Measurements from ENCODE around the gene REC8. TPM values are rescaled to one million over a fixed set of nuclear protein-coding genes. Genes with fewer than 3 reads are reported as not detected.
"Not testable (repeated sequence)": the region's sequence is repeated elsewhere in the genome, so short reads cannot be mapped to it uniquely, and the experiment has no call there.

REC8 gene
- total RNA-seq, 1 experiment from 2014 or later: 0.66 TPM

DNA sequence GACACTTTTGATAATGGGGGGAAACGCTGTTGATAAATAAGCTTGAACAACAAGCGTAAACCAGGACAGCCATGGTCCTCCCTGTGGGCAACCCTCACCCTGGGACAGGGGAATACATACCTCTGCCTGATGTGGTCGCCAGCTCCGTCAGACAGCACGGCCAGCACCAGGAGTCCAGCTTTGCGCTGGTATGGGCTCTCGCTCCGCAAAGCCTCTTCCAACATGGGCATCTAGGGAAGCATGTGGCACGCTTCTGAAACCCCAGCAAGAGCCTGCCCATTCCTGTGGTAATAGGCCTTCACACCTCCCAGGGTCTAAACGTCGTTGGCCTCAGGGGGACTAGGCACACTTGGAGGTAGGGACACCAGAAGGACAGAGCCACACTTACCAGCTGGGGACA, 13.9 kb downstream of the REC8 start:
- Histone ChIP-seq H3K9me3 (no peaks in the 10 kb centered on the region), H3K4me3 (no peak overlapping the region), H3K27me3 (no peaks in the 10 kb centered on the region), H3K36me3 (peaks cover 35% of the 10 kb centered on the region)
- no peak for DNase-seq

DNA sequence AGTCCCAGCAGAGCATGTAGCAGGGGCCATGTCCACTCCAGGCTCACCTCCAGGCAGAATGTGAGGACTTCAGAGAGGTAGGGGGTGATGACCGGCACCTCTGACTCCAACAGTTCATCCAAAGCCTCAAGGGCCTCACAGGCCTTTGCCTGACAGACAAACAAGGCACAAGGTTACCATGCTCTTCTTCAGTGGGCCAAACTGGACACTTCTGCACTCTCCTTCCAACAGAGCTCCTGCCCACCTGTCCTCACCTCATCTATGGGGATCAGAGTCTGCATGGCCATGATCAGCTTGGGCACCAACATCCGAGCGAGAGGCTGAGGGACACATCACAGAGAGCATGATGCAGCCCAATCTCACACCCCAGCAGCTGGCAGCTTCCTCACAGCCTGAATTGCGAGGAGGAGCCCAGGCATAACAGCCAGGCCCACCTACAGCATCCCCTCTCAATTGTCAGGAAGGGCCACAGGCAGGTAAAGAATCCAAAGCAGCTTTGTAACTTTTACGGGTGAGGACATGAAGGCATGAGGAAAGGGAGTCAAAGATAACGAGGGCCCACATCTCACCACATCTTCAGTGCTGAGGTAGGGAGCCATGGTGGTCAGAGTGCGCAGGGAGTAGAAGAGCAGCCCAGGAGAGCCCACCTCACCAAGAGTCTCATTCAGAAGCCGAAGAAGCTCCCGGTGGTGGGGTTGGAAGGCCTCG, 15.1 kb downstream of the REC8 start:
- no peak for DNase-seq
- H3K36me3 ChIP-seq: peaks cover 35% of the 10 kb centered on the region
- no peaks in the 10 kb centered on the region for H3K9me3 ChIP-seq
- H3K27me3 ChIP-seq: no peaks in the 10 kb centered on the region
- peak overlapping the region; percentile 85 for H3K4me3 ChIP-seq

DNA sequence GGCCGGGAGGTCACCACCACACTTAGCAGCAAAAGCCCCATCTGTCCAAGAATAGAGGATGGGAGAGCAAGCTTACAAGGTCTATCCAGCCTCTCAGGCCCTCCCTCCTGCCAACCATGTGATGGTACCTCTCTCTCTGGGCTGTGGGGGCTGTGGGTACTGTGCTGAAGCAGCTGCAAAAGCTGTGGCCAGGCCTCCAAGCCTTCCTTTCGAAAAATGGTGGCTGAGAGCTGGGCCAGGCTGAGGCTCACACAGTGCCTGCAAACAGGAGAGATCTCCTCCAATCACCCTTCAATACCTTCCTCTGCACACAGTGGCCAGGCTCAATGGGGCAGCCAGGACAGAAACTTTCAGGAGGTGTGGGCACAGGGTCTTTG, 15.6 kb downstream of the REC8 start:
- no peaks in the 10 kb centered on the region for H3K27me3 ChIP-seq
- DNase-seq: no peak
- peak overlapping the region; percentile 85 for H3K4me3 ChIP-seq
- H3K9me3 ChIP-seq: no peaks in the 10 kb centered on the region
- peaks cover 35% of the 10 kb centered on the region for H3K36me3 ChIP-seq

DNA sequence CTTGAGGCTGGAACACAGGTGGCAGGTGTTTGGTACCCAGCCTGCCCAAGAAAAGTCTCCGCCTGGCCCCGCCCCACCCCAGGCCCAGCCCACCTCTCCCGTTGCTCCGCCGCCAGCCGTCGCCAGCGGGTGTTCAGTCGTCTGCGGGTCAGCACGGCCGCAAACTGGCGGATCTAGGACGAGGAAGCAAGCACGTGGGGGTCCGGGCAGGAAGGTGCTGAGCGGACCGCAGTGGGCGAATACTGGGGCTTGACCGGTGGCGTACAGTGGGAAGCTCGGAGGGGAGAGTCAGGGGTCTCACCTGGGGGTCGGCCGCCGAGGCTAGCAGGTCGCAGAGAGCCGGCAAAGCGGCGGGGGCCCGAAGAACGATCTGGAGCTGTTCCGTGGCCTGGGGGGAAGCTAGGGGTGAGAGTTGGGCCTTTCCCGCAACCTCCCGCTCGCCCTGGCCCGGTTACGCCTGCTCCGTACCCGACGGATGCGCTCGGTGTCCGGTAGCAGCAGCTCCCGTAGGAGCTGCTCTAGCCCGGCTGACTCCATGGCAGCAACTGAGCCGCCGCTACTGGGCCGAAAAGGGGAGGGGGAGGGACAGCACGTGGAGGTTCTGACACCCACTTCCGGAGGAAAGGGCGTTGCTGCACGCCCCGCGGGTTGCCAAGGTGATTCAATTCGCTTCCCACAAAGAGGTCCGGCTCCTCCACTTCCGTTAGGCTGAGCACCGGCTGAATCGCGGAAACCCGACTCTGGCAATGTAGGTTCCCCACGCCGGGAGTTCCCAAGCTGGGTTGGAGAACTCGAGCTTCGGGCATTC, 16.6 kb downstream of the REC8 start, which contains the start of gene IPO4:
IPO4 (minus strand) TSS at position 566 of the 808 bp plus-strand sequence; CDS start at position 537, 29 bp downstream.
- no peaks in the 10 kb centered on the region for H3K9me3 ChIP-seq
- no peaks in the 10 kb centered on the region for H3K27me3 ChIP-seq
- H3K4me3 ChIP-seq: peak within 1 kb of the TSS; percentile 85
- peaks cover 35% of the 10 kb centered on the region for H3K36me3 ChIP-seq
- DNase-seq: peak; percentile 95

DNA sequence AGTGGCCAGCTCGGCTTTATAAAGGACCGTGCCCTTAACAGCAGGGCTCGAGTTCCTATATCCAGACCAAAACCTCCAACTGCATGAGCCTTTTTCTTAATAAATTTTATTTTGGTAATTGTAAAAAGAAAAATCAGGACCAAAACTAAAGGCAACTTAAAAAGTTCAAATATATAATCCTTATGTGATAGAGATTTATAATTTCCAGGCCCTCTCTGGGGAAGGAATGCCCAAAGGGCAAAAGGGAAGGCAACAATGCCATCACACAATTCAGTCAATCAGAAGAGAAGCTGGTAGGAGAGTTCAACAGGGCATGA, 17.1 kb downstream of the REC8 start:
- peak overlapping the region; percentile 85 for H3K4me3 ChIP-seq
- H3K27me3 ChIP-seq: no peaks in the 10 kb centered on the region
- peaks cover 35% of the 10 kb centered on the region for H3K36me3 ChIP-seq
- no peak for DNase-seq
- no peaks in the 10 kb centered on the region for H3K9me3 ChIP-seq

DNA sequence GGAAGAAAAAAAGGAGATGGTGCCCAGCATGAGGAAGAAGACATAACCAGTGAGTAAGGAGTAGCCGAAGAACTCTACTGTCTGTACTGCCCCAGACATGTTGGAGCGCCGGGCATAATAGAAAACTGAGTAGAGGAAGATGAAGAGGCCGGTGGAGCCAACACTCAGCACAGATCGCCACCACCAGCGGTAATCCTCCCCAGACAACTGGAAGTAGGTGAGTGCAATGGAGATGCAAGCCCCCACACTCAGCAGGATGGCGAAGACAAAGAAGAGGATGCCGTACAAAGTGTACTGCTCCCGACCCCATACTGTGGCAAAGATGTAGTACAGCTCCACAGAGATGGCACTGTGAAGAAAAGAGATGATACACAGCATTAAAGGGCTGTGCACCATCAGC, 17.6 kb downstream of the REC8 start:
- no peak for DNase-seq
- Histone ChIP-seq H3K27me3 (no peaks in the 10 kb centered on the region), H3K4me3 (peak overlapping the region; percentile 85), H3K9me3 (no peaks in the 10 kb centered on the region), H3K36me3 (peaks cover 34% of the 10 kb centered on the region)

DNA sequence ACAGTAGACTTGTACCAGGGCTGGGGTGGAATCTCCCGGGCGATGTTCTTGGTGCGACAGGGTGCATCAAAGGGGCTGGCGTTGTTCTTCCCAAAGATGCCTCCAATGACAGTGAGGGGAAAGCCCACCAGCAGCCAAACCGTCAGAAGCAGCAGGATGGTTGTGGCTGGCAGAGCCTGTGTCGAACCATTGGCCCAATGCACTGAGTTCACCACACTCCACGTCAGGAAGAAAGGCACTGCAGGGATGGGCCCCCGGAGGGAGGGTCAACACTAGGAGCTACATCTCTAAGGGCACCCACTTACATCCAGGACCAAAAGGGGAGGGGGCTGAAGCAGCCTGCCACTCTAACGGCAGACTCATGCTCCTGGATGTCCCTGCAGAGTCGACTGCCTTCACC, 18.5 kb downstream of the REC8 start:
- no peaks in the 10 kb centered on the region for H3K27me3 ChIP-seq
- H3K36me3 ChIP-seq: peaks cover 27% of the 10 kb centered on the region
- DNase-seq: no peak
- H3K4me3 ChIP-seq: no peak overlapping the region
- no peaks in the 10 kb centered on the region for H3K9me3 ChIP-seq

DNA sequence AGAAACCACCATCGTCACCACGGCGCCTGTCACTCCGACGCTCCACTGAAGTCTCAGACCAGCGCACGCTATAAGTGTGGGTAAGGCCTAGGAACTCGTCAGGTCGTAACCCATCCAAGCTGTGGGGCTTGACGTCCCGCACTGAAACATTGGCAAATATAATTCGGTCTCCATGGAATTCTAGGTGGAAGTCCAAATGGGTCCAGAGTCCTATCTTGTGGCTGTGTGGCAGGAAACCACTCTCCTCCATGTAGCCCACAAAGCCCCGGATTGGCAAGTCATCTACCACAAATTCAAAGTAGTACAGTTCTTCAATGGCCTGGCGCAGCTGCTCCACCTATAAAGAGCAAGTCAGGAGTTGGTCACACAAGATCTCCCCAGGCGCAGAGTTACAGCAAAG, 21.1 kb downstream of the REC8 start:
- H3K9me3 ChIP-seq: no peaks in the 10 kb centered on the region
- no peaks in the 10 kb centered on the region for H3K27me3 ChIP-seq
- H3K36me3 ChIP-seq: peaks cover 6% of the 10 kb centered on the region
- no peak for DNase-seq
- H3K4me3 ChIP-seq: no peak overlapping the region

DNA sequence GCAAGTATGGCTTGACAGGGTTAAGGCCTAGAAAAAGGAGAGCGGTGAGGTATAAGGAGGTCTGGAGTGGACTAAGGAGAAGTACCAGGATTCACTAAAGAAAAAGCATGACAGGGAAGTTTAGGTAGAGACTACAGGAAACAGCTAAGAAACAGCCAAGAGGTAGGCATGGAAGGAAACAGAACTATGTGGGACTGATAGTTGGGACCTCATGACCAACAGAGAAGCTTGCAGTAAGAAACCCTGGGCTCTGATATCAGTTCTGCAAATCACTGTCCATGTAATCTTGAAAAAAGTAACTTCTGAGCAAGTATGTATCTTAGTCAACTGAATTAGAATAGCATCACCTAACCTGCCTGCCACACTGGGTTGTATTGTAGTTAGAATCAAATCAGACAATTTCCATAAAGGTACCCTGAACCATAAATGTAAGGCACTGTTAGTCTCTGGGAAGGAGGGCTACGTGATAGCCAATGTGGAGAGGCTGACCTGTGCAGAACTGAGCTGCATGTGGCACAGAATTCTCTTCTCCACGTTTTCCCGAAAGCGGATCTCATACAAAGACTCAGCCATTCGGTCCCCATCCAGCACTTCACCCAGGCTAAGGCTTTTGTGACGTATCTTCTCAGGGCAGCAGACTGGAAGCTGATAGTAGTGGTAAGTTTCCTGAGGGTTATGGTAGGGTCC, 22.4 kb downstream of the REC8 start:
- Histone ChIP-seq H3K36me3 (peaks cover 3% of the 10 kb centered on the region), H3K4me3 (peak overlapping the region; percentile 82), H3K27me3 (no peaks in the 10 kb centered on the region), H3K9me3 (no peaks in the 10 kb centered on the region)
- no peak for DNase-seq

DNA sequence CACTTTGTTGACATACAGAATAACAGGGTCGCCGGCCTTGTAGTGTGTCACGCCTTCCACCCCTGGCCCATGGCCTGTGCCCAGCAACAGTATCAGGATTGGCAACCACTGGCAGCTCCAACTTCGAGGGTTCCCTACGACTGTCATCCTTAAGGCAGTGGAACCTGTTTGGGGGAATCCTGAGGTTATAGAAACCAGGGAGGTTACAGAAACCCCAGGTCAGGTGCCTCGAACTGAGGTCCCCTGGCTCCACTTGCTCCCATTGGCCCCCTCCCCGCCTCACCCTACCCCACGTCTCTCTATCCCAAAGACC, 22.9 kb downstream of the REC8 start:
- no peak for DNase-seq
- no peaks in the 10 kb centered on the region for H3K27me3 ChIP-seq
- no peaks in the 10 kb centered on the region for H3K9me3 ChIP-seq

DNA sequence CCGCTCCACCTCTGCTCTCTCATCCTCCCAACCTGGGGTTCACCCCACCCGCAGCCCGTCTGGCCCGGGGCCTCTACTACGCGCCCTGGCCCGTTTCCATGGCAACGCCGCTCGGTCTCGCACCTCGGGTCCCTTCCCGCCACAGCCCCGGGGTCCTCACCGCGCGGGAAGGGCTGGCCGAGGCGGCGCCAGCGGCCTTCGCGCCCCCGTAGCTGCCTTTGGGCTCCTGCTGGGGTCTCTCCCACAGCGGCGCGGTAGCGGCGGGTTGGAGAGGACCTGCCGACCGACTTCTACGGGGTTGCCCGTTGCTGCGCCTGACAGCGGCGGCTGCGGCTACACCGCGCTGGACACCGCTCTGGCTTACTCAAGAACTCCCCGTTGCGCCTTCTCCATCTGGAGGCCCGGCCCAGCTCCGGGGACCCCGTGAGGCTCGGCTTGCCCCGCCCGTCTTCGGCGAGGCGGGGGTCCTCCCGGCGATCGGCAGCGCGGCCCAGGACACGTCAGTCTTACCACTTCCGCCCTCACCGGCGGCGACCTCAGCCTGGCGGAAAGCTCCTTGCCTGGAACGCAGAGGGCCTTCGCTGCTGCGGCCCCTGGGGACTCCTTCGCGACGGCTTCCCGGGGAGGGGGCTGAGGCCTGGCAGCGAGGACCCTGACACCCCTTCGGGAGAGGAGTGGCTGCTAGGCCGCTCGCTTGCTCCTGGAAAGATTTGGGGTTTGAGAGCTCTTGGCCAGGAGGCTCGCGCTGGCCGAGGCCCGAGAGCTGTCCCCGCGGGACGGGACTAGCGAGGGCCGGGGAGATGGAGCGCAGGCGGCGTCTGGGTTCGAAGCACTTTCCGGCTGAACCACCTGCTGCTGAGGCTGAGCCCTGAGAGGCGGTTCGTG, 23.5 kb downstream of the REC8 start, which contains the start of gene TM9SF1:
TM9SF1 (minus strand) TSS at position 256 of the 885 bp plus-strand sequence. CDS start 422 bp downstream, outside the sequence.
- H3K4me3 ChIP-seq: peak within 1 kb of the TSS; percentile 82
- peaks cover 3% of the 10 kb centered on the region; the same call in 1 of the 2 replicates for H3K36me3 ChIP-seq
- peak; percentile 83 for DNase-seq
- no peaks in the 10 kb centered on the region for H3K27me3 ChIP-seq
- no peaks in the 10 kb centered on the region for H3K9me3 ChIP-seq

More for the DNA sequence above, 22.9 kb downstream of the REC8 start:
- Histone ChIP-seq H3K4me3 (peak overlapping the region; percentile 82), H3K36me3 (peaks cover 3% of the 10 kb centered on the region)

DNA sequence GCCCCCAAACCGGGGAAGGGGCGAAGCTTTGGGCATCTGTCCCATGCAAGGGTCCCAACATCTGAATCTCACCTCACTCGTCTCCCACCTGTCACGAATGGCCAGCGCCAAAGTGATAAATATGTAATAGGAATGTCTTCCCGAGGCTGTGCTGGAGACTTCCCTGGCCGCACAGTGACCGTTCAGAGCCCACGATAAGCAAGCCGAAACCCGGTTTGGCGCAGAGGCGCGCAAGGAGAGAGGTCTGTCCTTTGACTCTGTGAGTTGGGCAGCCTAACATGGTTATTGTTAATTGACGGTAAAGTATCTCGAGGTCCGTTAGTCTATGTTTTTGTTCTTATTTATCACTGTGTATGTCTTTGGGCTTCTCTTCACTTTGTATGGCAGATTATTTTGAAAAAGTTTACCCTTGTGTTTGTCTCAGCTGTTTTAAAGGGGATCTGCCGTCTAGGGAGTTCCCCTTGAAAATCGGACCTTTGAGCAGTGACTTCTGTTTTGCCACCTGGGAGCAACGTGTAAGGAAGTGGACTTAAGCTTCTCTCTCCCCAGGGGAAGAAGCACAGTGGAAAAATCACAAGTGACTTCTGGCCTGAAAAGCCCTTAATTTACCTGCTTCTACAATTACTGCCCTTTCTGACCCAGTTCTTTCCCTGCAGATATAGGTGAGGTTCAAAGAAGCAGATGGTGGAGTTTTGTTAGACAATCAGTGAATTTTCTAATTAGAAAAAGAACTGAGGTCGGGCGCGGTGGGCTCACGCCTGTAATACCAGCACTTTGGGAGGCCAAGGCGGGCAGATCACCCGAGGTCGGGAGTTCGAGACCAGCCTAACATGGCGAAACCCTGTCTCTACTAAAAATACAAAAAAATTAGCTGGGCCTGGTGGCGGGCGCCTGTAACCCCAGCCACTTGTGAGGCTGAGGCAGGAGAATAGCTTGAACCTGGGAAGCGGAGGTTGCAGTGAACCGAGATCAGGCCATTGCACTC, 24.5 kb downstream of the REC8 start:
- Histone ChIP-seq H3K4me3 (peak overlapping the region; percentile 82), H3K36me3 (peaks cover 6% of the 10 kb centered on the region; the same call in 1 of the 2 replicates), H3K9me3 (no peaks in the 10 kb centered on the region), H3K27me3 (no peaks in the 10 kb centered on the region)
- no peak for DNase-seq

DNA sequence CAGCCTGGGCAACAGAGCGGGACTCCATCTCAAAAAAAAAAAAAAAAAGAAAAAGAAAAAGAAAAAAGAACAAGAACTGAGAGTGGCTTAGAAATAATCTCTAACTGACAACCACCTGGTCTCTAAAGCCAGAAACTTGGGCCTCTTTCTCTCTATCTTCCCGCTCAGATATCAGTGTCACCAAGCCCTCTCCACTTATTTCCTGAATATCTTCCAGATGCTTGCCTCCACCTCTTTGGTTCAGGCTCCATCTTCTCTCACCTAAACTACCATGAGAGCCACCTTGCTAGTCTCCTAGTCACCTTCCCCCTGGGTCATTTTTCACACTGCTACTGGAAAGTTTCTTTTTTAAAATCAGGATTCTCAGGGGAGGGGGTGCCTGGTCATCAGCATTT, 25.2 kb downstream of the REC8 start:
- no peak for DNase-seq
- Histone ChIP-seq H3K36me3 (peaks cover 10% of the 10 kb centered on the region), H3K27me3 (no peaks in the 10 kb centered on the region), H3K4me3 (no peak overlapping the region), H3K9me3 (no peaks in the 10 kb centered on the region; the same call in 1 of the 2 replicates)

DNA sequence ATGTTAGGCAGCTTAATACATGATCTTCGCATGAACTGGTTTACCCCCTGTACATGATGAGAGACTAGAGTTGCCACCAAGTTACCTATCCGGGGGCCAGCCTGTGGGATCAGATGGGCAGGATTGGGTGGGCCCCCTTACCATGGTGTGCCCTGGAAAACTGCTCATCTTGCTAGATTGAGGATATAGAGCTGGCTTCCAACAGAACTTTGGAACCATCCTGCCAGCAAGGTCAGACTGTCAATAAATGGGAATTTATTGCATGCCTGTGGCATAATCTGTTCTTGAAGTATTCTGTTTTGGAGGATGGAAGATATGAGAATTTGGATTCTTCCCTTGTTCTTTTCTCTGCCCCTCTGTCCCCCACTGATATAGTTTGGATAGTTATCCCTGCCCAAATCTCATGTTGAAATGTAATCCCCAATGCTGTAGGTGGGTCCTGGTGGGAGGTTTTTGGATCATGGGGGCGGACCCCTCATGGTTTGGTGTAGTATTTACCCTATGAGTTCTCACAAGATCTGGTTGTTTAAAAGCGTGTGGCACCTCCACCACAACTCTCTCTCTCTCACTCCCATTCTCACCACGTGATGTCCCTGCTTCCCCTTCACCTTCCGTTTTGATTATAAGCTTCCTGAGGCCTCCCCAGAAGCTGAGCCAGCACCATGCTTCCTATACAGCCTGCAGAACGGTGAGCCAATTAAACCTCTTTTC, 27.1 kb downstream of the REC8 start:
- Histone ChIP-seq H3K36me3 (peaks cover 16% of the 10 kb centered on the region), H3K27me3 (no peaks in the 10 kb centered on the region), H3K9me3 (no peaks in the 10 kb centered on the region; the same call in 1 of the 2 replicates), H3K4me3 (no peak overlapping the region)
- DNase-seq: no peak

DNA sequence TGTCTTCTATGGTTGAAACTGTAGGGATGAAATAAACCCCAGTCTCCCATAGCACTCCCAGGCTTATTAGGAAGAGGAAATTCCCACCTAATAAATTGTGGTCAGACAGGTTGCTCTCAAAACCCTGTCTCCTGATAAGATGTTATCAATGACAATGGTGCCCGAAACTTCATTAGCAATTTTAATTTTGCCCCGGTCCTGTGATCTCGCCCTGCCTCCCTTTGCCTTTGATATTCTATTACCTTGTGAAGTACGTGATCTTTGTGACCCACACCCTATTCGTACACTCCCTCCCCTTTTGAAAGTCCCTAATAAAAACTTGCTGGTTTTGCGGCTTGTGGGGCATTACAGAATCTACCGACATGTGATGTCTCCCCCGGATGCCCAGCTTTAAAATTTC, 30.7 kb downstream of the REC8 start:
- H3K36me3 ChIP-seq: peaks cover 14% of the 10 kb centered on the region
- H3K9me3 ChIP-seq, H3K27me3 ChIP-seq, DNase-seq, H3K4me3 ChIP-seq: not testable (repeated sequence)
